ENCODE results near the gene CEP72.
"Not testable (repeated sequence)": the region's sequence is repeated elsewhere in the genome, so short reads cannot be mapped to it uniquely, and the experiment has no call there.

CEP72 gene

GRCh38 chr5:581941-582340, 30.2 kb upstream of the CEP72 start:
- DNase-seq: no peak

- DNase-seq: not testable (repeated sequence)
Observed at GRCh38 chr5:582445-582844, 29.7 kb upstream of the CEP72 start.

DNA sequence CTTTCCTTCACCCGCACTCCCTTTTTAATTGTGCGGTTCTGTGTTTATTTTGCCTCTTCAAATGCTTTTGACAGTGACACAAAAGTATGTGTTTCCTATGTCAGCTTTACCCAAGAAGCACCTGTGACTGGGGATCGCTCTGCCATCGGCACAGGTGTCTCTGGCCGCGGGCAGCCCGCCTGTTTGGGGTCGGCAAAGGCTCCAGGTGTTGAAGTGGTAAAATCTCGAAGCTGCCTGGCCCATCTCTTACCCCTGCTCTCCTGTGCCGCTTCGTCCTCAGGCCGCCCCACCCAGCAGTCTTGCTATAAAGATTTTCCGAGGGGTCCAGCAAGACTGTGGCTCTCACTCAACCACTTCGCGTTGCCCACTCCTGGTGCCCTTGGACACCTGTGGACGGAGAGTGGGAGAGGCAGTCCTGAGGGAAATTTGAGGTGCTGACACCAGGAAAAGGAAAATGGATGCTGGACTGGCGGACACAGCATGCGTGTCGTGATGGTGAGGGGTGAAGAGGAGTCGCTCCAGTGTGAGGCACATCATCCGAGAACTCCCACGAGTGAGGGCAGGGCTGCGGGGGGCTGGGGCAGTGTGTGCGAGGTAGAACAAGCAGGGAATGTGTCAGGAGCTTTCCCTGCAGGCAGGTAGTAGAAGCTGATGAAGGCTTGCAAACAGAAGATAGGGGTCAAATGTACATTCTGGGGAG, 29.1 kb upstream of the CEP72 start:
- no peak for DNase-seq

DNA sequence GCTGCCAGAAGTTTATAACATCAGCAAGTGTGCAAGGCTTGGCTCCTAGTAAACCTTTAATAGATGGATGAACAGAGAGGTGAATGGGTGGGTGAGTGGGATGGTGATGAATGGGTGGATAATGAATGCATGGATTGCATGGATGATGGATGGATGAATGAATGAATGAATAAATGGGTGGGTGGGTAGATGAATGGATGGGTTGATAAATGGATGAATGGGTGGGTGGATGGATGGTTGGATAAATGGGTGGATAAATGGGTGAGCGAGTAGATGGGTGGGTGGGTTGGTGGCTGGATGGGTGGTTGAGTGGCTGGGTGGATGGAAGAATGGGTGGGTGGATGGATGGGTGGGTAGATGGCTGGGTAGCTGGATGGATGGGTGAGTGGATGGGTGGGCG, 28.5 kb upstream of the CEP72 start:
- no peak for DNase-seq

DNA sequence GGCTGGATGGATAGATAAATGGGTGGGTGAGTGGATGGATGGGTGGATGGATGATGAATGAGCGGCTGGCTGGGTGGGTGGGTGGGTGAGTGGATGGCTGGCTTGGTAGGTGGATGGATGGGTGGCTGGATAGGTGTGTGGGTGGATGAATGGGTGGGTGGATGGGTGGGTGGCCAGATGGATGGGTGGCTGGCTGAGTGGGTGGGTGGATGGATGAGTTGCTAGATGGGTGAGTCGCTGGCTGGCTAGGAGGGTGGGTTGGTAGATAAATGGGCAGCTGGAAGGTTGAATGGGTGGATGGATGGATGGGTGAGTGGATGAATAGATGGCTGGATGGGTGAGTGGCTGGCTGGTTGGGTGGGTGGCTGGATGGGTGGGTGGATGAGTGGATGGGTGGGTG, 27.9 kb upstream of the CEP72 start:
- DNase-seq: no peak

DNA sequence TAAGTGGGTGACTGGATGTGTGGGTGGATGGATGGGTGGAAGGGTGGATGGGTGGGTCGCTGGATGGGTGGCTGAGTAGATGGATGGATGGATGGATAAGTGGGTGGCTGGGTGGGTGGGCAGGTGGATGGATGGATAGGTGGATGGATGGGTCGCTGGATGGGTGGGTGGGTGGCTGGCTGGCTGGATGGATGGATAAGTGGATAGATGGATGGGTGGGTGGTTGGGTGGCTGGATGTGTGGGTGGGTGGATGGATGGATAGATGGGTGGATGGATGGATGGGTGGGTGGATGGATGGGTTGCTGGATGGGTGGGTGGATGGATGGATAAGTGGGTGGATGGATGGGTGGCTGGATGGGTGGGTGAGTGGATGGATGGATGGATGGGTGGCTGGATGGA, 27.3 kb upstream of the CEP72 start:
- DNase-seq: no peak

- no peak for DNase-seq
Observed at GRCh38 chr5:585556-585955, 26.6 kb upstream of the CEP72 start.

GRCh38 chr5:585962-586628, 26.0 kb upstream of the CEP72 start:
- DNase-seq: no peak

DNA sequence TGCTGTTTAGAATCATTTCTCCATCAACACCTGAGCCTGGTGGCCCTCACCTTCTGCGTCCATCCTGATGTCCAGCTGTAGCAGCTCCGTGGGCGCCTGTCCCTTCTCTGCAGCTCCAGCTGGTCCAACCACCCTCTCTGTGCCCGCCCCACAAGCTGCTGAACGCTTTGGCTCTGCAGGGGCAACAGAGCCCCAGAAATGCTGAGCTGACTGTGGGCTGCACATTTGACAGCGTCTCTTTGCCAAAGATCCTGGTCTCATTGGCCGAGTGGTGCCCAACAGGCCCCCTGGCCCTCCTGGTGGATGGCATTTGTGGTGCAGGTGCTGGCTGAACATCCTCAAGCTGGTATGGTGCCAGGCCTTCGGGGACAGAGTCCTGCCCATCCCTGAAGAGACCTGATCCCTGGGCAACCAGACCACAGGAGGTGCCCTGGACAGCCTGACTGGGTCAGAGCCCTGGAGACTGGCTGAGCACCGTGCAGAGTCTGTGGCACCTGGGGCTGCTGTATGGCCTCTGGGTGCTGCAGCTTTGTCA, 25.3 kb upstream of the CEP72 start:
- DNase-seq: no peak

GRCh38 chr5:587403-587802, 24.7 kb upstream of the CEP72 start:
- no peak for DNase-seq

GRCh38 chr5:588406-588995, 23.6 kb upstream of the CEP72 start:
- no peak for DNase-seq

- DNase-seq: no peak
Observed at GRCh38 chr5:589173-589572, 23.0 kb upstream of the CEP72 start.

GRCh38 chr5:589588-589987, 22.6 kb upstream of the CEP72 start:
- no peak for DNase-seq

DNA sequence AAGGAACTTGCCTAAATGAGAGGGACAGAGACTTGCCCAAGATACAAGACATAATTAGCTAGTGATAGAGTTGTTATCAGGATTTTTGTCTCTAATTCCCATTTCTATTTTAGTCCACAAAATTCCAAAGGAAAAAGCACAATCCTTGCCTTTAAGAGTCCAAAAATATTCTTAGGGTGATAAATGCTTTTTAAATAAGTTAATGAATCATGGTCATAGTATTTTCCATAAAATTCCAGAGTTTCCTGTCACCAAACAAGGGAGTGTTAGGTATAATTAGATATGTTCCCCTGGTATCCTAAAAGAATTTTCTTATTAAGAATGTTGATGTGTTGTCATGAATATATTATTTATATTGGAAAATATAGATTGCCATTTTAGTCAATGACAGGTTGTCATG, 21.8 kb upstream of the CEP72 start:
- no peak for DNase-seq

DNA sequence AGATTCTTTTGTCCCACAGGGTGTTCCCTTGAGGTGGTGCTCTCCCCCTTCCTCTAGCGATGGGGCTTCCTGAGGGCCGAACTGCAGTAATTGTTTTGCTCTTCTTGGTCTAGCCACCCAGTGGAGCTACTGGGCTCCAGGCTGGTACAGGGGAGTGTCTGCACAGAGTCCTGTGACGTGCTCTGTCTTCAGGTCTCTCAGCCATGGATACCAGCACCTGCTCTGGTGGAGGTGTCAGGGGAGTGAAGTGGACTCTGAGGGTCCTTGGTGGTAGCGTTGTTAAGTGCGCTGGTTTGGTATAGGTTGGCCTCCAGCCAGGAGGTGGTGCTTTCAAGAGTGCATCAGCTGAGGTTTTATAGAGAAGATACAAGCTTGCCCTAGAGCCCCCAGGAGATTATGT, 20.4 kb upstream of the CEP72 start:
- DNase-seq: peak; percentile 52

GRCh38 chr5:592158-592557, 20.0 kb upstream of the CEP72 start:
- peak; percentile 62 for DNase-seq

GRCh38 chr5:593511-593910, 18.6 kb upstream of the CEP72 start:
- DNase-seq: no peak

GRCh38 chr5:594226-594860, 17.8 kb upstream of the CEP72 start:
- peak; percentile 86 for DNase-seq

DNA sequence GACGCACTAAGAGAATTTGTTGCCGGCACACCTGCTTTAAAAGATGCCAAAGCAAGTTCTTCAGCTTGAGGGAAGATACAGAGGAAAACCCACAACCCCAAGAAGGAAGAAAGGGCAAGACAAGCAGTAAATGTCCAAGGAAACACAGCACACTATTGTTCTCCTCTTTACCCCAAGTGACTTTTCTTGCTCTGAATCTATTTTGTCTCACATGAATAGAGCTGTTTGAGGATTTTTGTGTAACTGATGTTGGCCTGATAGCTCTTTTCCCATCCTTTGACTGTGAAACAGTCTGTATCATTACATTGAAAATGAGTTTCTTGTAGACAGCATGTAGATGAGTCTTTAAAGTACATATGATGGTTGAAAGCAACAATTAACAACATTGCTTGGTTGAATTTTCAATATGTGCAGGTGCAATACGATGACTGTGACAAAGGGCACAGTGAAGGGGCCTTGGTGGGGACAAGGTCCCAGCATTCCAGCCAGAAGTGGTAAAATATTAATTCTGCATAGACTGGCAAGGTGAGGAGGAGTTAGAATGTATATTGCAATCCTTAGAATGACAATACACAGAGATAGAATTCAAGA, 16.8 kb upstream of the CEP72 start:
- no peak for DNase-seq

DNA sequence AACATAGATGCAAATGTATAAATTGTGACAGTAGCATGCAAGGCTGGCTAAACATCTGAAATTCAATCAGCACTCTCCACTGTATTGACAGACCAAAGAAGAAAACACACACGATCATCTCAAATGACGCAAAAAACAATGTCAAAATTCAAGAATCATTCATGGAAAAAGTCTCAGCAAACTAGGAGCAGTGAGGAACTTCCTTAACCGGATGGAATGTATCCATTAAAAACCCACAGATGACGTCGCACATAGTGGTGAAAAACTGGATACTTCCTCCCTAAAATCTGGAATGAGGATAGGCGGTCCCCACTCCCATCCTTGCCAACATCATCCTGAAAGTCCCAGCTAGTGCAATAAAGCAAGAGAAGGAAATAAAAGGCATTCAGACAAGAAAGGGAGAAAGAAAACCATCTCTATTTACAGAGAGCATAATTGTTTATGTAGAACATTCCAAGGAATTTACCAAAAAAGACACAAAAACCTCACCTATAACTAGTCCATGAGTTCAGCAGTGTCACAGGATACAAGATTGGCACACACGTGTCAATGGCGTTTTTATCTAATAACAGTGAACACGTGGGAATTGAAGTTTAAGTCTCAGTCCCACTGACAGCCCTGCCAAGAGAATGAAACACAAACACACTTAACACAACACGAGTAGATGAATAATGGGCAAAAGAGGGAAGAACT, 14.1 kb upstream of the CEP72 start:
- DNase-seq: no peak

DNA sequence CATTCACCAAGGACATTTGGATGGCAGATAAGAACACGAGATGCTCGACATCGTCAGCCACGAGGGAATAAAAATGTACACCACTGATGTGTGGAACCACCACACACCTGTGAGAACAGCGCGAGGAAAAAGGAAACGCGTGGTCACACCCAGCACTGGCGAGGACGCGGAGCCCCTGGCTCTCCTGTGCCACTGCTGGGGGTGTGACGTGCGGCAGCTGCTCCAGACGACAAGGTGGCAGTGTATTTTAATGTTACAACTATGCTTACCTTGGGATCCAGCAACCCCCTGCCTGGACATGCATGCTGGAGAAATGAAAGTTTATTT, 13.6 kb upstream of the CEP72 start:
- DNase-seq: no peak

DNA sequence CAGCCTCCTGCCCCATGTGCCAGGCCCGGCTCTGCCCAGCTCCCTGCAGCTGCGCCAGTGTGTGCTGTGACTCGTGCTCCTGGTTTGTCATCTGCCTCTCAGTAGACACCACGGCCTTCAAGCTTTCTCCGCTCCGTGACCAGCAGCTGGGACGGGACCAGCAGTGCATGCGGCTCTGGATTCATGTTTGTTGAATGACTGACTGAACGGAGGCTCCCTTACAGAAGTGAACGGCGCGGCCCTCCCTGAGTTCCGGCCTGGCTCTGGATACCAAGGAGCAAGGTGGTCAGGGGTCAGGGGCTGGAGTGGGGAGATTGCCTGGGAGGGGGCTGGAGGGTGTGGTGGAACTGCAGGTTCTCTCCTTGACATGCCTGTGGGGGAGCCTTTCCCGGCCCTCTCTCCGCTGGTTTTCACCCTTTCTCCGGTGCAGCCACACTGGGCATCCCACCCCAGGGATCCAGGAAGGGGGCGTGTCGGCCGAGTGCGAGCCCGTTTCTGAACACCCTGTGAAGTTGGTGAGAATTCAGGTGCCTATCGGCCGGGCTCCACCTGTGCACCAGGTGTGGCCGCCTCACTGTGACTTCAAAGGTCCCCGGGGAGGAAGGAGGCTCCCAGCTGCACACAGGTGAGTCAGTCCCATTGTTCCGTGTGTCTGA, 11.1 kb upstream of the CEP72 start:
- peak; percentile 93 for DNase-seq

Measured in NCI-H146 (cell line).